ENCODE results near the gene TMED10.

TMED10 gene

DNA sequence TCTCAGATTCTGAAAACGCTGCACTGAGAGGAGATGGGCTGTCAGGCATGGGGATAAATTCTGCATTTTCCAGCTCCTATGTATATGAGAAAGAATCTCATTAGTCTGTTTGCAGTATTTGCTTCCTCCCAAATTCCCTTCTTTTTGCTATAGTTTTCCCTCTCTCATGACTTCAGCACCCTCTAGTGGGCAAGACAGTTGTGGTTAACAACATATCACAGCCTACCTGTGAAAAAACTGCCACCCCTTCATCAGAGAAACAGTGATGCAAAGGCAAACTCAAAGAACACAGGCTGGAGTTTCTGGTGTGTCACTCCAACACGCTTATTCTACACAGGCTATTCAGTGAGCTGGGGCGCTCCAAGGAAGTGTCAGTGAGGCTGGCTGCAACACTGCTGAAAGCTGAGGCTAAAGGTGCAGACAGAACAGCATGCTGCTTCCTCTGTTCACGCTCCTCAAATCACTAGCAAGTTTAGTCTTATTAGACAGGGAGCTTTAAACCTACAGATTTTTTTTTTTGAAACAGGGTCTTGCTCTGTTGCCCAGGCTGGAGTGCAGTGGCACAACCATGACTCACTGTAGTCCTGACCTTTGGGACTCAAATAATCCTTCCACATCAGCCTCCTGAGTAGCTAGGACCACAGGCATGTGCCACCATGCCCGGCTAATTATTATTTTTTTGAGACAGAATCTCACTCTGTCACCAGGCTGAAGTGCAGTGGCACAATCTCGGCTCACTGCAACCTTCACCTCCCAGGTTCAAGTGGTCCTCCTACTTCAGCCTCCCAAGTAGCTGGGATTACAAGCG is 87.6 kb downstream of the TMED10 start:
- peak; percentile 77 for DNase-seq (ENCODE audit: low read depth, low spot score)

DNA sequence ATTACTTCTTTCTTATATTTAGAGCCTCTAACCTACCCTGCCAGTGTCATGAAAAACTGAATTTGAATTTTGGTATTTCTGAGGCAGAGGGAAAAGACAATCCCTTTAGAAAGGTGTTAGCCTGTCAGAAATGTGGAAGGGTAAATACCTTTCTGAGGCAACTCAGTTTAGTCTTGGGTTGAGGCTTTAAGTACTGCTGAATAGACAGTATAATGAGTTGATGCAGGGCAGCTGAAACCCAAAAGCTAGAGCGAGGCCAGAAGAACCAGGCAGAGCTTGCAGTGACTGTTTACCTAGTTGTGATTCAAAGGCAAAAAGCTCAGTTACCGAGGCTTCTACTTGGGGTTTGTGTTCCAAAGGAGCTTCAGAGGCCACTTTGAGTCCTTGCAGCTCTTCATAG is 88.3 kb downstream of the TMED10 start:
- no peak for DNase-seq (ENCODE audit: low read depth, low spot score)

DNA sequence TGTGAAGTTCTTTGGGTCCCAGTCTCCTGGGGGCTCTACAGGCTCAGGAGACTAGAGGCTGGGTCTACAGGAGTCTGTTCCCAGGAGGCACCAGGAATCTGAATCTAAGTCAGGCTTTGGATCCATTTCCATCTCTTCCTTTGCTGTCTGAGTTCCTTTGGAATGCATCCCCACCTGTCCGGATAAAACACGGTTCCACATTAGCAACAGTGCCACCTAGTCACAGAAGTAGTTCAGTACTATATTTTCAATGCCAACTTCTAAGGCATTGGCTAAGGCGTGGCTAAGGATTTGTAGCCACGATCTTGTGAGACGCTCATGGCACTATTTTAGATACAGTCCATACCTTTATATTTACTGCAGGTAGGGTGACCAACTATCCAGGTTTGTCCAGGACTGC is 91.9 kb downstream of the TMED10 start:
- DNase-seq (ENCODE audit: low read depth, low spot score), result no peak

GRCh38 chr14:75083271-75083670 is 93.1 kb downstream of the TMED10 start:
- no peak for DNase-seq (ENCODE audit: low read depth, low spot score)

GRCh38 chr14:75081660-75082229 is 94.7 kb downstream of the TMED10 start:
- no peak for DNase-seq (ENCODE audit: low read depth, low spot score)
